ENCODE results near the gene TACC2.

DNA sequence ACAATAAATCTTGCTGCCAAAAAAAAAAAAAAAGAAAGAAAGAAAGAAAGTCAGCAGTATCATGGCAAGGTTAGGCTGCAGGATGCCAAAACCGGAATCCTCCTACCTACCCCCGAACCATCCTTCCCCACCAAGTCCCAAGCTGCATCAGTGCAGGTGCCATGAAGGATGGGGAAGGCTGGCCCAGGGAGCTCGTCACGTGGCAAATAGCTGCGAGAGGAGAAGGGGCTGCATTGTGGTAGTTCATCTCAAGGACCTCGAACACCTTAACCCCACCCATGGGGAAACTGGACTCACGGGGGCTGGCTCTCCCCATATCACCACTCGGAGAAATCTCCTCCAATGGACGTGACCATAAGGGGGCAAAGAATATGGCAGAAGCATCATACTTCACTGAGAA, 86.2 kb downstream of the TACC2 start:
- TF ChIP-seq, protein P1, sequence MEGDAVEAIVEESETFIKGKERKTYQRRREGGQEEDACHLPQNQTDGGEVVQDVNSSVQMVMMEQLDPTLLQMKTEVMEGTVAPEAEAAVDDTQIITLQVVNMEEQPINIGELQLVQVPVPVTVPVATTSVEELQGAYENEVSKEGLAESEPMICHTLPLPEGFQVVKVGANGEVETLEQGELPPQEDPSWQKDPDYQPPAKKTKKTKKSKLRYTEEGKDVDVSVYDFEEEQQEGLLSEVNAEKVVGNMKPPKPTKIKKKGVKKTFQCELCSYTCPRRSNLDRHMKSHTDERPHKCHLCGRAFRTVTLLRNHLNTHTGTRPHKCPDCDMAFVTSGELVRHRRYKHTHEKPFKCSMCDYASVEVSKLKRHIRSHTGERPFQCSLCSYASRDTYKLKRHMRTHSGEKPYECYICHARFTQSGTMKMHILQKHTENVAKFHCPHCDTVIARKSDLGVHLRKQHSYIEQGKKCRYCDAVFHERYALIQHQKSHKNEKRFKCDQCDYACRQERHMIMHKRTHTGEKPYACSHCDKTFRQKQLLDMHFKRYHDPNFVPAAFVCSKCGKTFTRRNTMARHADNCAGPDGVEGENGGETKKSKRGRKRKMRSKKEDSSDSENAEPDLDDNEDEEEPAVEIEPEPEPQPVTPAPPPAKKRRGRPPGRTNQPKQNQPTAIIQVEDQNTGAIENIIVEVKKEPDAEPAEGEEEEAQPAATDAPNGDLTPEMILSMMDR (conservative IDR thresholded peaks at IDR 0.05): no peak
- TF ChIP-seq ZFX (IDR thresholded peaks at IDR 0.05): no peak
